Gastrocnemius medialis (tissue), 4 donors: Measurements from ENCODE around the gene SP2. TPM values are rescaled to one million over a fixed set of nuclear protein-coding genes. Genes with fewer than 3 reads are reported as not detected.

Experiments used
- ATAC-seq, 2 donors: fragments of 150-250 bp; one replicate each; pipeline ENCODE4 v1.9.1; 2016
- DNase-seq, 2 donors: peaks; one replicate each; pipeline ENCODE4 v3.0.0-alpha.2; 2019
- H3K27ac ChIP-seq, 4 donors: fragments of 200-600 bp; sonication (generic); 1 replicate in 1 of 4; 2 replicates in 3 of 4; pipeline ENCODE4 v1.5.1; 2016 to 2018; ENCODE audit warnings: mild to moderate bottlenecking in 2 of 4, moderate library complexity in 1 of 4
- H3K27me3 ChIP-seq, 3 donors: fragments of 200-600 bp; sonication (generic) in 2 of 3; 1 replicate in 1 of 3; 2 replicates in 2 of 3; pipeline versions ENCODE4 v1.5.1 to v1.6.0; 2016 to 2019; ENCODE audit warnings: mild to moderate bottlenecking in 1 of 3, moderate library complexity in 1 of 3
- H3K36me3 ChIP-seq, 2 donors: fragments of 200-600 bp; sonication (generic) in 1 of 2; one replicate each; pipeline ENCODE4 v1.5.1; 2017 to 2018
- H3K4me1 ChIP-seq, 2 donors: fragments of 200-600 bp; sonication (generic) in 1 of 2; one replicate each; pipeline ENCODE4 v1.5.1; 2016 to 2017; ENCODE audit warnings: mild to moderate bottlenecking in 2 of 2
- H3K4me3 ChIP-seq, 4 donors: fragments of 200-600 bp; sonication (generic) in 3 of 4; 1 replicate in 1 of 4; 2 replicates in 3 of 4; pipeline ENCODE4 v1.5.1; 2016 to 2019; ENCODE audit warnings: mild to moderate bottlenecking in 2 of 4
- H3K9me3 ChIP-seq, 3 donors: fragments of 200-600 bp; sonication (generic) in 2 of 3; 1 replicate in 1 of 3; 2 replicates in 2 of 3; pipeline ENCODE4 v1.5.1; 2016 to 2019
- POLR2A ChIP-seq, 2 donors: fragments of 450-650 bp; IDR thresholded peaks; one replicate each; pipeline ENCODE4 v1.6.1; 2017; ENCODE audit warnings: antibody characterized with exemption in 2 of 2, mild to moderate bottlenecking in 2 of 2, moderate library complexity in 2 of 2
- in situ Hi-C, 4 donors: fragments of 200-750 bp; cut with MboI; loops; one replicate each; pipeline versions ENCODE4 v1.15.0 to v1.8.0; 2017; ENCODE audit warnings: low sequenced_read_pairs in 4 of 4
- intact Hi-C: fragments of 100-400 bp; cut with DNase I; formaldehyde crosslinking; loops from one replicate; pipeline ENCODE4 v1.15.1; 2023; ENCODE audit warnings: low total_unique reads
- total RNA-seq, 4 donors: library from RNA; depleted of rRNA; stranded (reverse); fragments of >200 nt; gene quantifications; one replicate each; pipeline versions ENCODE4 v1.1.0 to v1.2.3, GENCODE V29; 2016
- TF ChIP-seq, protein P1 (sequence below), 5 experiments: fragments of 450-650 bp in 3 of 5; fragments of 200-600 bp in 2 of 5; sonication (generic) in 2 of 5; IDR thresholded peaks in 4 of 5; conservative IDR thresholded peaks in 1 of 5; 1 replicate in 4 of 5; 2 replicates in 1 of 5; pipeline ENCODE4 v1.5.1; 2016 to 2019; ENCODE audit warnings: antibody characterized with exemption in 5 of 5, mild to moderate bottlenecking in 3 of 5, moderate library complexity in 3 of 5

Gene SP2
- total RNA-seq, 4 donors from 2014 or later, result 5.5 to 28.6 (median 7.0) TPM

DNA sequence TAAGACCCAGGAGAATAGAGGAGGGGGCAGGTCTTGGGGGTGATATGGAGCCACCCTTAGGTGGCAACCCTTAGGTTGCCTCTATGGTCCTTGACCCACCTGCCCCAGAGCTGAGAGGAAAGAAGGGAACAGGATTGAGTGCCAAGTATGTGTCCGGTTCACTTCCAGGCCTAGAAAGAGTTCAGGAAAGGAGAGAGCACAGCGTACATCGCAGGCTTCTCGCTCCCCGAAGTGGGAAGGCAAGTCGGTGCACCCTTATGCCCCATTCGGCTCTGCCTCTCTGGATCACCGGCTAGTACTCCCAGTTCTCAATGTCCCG lies 45.7 kb upstream of the SP2 start:
- Histone ChIP-seq H3K36me3 (no peaks in the 10 kb centered on the region), H3K4me3 (peak overlapping the region in 2 of 4 donors; percentile 38 to 43), H3K27ac (no peak overlapping the region), H3K4me1 (peaks cover 5 to 16% of the 10 kb centered on the region in 2 donors), H3K27me3 (peaks cover 89 to 98% (median 97%) of the 10 kb centered on the region in 3 donors), H3K9me3 (no peaks in the 10 kb centered on the region)
- DNase-seq (no peak), ATAC-seq (no peak)
- TF ChIP-seq POLR2A (IDR thresholded peaks at IDR 0.05), result no peak
- TF ChIP-seq, protein P1, sequence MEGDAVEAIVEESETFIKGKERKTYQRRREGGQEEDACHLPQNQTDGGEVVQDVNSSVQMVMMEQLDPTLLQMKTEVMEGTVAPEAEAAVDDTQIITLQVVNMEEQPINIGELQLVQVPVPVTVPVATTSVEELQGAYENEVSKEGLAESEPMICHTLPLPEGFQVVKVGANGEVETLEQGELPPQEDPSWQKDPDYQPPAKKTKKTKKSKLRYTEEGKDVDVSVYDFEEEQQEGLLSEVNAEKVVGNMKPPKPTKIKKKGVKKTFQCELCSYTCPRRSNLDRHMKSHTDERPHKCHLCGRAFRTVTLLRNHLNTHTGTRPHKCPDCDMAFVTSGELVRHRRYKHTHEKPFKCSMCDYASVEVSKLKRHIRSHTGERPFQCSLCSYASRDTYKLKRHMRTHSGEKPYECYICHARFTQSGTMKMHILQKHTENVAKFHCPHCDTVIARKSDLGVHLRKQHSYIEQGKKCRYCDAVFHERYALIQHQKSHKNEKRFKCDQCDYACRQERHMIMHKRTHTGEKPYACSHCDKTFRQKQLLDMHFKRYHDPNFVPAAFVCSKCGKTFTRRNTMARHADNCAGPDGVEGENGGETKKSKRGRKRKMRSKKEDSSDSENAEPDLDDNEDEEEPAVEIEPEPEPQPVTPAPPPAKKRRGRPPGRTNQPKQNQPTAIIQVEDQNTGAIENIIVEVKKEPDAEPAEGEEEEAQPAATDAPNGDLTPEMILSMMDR (IDR thresholded peaks at IDR 0.05 in 4 of 5, conservative IDR thresholded peaks at IDR 0.05 in 1 of 5), result no peak
- in situ Hi-C loops, result no loop called here
- intact Hi-C loops, result no loop called here

DNA sequence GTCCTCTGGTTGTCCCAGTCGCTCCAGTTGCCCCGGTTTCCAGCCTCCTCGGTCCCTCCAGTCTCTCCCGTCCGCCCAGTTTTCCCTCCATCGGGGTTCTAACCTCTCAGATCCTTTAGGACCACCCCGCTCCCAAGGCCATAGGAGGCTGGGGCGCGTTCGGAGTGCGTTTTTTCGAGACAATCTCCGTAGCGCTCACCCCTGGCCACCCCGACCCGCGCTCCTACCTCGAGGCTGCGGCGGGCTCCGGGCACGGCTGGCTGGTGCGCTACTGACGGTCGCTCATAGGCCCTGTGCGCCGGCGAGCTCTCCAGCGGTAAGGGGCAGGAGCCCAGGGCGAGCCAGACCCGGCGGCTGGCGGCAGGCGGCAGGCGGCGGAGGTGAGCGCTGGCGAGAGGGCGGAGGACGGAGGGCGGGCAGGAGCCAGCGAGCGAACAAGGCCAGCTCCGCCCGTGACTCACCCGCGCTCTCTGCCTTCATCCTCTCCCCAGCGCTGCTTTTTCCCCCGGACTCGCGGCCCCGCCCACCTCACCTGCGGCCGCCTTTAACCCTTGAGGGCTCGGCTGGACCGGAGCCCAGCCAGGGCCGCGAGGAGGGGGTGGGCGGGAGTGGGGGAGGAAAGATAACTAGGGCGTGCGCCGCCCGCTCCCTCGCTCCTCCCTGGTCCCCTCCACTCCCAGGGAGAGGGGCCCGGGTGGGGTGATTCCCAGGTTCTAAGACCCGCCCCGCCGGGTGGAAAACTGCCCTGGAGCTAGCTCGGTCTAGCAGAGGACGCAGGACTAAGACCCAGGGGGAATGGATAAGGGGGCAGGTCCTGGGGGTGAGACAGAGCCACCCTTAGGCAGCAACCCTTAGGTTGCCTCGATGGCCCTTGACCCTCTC lies 45.1 kb upstream of the SP2 start, which contains the start of gene SP6:
SP6 (minus strand) TSS at position 472 of the 882 bp plus-strand sequence. CDS start 2,734 bp downstream, outside the sequence.
- in situ Hi-C loops (no loop called here), intact Hi-C loops (no loop called here)
- H3K27me3 ChIP-seq, result peaks cover 95 to 98% (median 96%) of the 10 kb centered on the region in 3 donors
- peaks cover 5 to 16% of the 10 kb centered on the region in 2 donors for H3K4me1 ChIP-seq
- DNase-seq, result no peak
- H3K4me3 ChIP-seq, result peak within 1 kb of the TSS; percentile 28 to 44 (median 40)
- H3K9me3 ChIP-seq, result no peaks in the 10 kb centered on the region
- H3K36me3 ChIP-seq, result no peaks in the 10 kb centered on the region
- TF ChIP-seq POLR2A (IDR thresholded peaks at IDR 0.05), result no peak
- TF ChIP-seq, protein P1 (IDR thresholded peaks at IDR 0.05 in 4 of 5, conservative IDR thresholded peaks at IDR 0.05 in 1 of 5), result no peak
- peak; percentile 43 to 76 for ATAC-seq
- H3K27ac ChIP-seq, result no peak within 1 kb of the TSS

DNA sequence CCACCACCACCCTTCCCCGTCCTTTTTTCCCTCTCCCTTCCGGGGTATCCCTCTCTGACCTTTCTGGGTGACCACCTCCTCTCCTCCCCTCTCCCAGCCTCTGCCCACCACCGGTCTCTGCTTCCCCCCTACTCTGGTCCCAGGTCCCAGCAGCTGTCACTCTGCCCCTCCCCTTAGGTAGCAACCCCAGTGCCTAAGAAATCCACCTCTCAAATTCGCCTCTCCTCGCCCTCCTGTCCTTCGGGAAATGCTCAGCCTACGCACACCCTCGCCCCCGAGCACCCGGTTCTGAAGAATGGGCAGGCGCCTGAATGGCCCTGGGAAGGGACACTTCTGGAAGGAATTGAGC lies 44.3 kb upstream of the SP2 start:
- peaks cover 94 to 98% (median 95%) of the 10 kb centered on the region in 3 donors for H3K27me3 ChIP-seq
- TF ChIP-seq, protein P1 (IDR thresholded peaks at IDR 0.05 in 4 of 5, conservative IDR thresholded peaks at IDR 0.05 in 1 of 5), result no peak
- no peak for TF ChIP-seq POLR2A (IDR thresholded peaks at IDR 0.05)
- no peak overlapping the region for H3K4me3 ChIP-seq
- H3K4me1 ChIP-seq, result peaks cover 5 to 16% of the 10 kb centered on the region in 2 donors
- no peak overlapping the region for H3K27ac ChIP-seq
- no peaks in the 10 kb centered on the region for H3K9me3 ChIP-seq
- DNase-seq (no peak), ATAC-seq (no peak)
- H3K36me3 ChIP-seq, result no peaks in the 10 kb centered on the region
- in situ Hi-C loops, result no loop called here
- intact Hi-C loops, result no loop called here

DNA sequence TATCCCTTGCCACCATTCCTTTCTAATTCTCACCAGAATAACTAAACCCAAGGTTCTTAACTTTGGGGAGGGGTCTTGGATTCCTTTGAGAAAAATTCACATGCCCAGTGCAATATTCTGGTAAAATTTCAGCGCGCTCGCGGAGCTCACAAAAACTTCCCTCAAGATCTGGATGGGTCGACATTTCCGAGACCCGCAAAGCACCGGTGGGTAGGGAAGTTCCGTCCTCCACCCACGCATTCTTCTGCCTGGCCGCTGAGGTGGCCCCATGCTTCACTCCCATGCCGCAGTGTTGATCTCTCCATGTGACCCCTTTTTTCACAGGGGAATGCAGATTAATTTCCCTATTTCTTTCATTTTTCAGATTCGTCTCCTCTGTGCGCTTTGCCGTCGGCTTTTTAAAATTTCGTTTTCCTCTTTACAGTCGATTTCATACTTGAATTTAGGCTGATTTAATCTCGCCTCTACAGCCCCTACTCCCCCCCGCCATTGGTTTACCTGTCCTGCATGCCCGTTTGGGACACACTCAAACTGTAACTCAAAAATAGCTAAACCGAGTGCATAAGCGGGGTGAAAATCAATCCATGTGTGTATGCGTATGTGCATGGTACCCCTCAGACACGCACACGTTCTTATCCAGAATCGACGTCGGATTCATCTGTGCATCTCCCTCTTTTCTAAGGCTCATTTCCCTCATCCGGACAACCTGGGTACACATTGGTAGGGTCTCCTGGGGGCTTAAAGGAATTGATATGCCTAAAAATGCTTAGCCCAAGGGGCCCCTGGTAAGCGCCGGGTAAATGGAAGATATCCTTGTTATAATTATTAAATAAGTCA lies 43.7 kb upstream of the SP2 start:
- in situ Hi-C loops, result no loop called here
- intact Hi-C loops, result no loop called here
- peaks cover 94 to 98% (median 94%) of the 10 kb centered on the region in 3 donors for H3K27me3 ChIP-seq

More for the DNA sequence above, 43.7 kb upstream of the SP2 start:
- H3K9me3 ChIP-seq, result no peaks in the 10 kb centered on the region
- no peaks in the 10 kb centered on the region for H3K36me3 ChIP-seq
- H3K4me3 ChIP-seq, result no peak overlapping the region
- ATAC-seq, result no peak
- H3K27ac ChIP-seq, result no peak overlapping the region
- TF ChIP-seq, protein P1 (IDR thresholded peaks at IDR 0.05 in 4 of 5, conservative IDR thresholded peaks at IDR 0.05 in 1 of 5), result no peak
- no peak for TF ChIP-seq POLR2A (IDR thresholded peaks at IDR 0.05)
- peaks cover 5 to 16% of the 10 kb centered on the region in 2 donors for H3K4me1 ChIP-seq
- no peak for DNase-seq
